ENCODE results near the gene CMSS1.
A peak's percentile ranks its signal among the peaks of the same experiment; 100 is the strongest.

CMSS1 gene

DNA sequence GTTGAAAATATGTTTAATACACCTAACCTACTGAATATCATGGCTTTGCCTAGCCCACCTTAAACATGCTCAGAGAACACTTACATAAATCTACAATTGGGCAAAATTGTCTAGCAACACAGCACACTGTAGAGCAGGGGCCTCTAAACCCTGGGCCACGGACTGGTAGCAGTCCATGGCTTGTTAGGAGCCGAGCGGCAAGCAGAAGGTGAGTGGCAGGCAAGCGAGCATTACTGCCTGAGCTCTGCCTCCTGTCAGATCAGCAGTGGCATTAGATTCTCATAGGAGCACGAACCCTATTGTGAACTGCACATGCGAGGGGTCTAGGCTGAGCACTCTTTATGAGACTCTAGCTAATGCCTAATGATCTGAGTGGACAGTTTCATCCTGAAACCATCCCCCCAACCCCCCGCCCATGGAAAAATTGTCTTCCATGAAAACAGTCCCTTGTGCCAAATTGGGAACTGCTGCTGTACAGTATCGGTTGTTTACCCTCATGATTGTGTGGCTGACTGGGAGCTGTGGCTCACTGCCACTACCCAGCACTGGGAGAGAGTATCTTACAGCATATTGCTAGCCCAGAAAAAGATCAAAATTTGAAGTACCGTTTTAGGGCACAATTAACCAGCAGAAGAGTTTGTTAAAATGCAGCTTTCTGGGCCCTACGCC lies 26.1 kb downstream of the CMSS1 start:
- no peak overlapping the region for H3K27ac ChIP-seq
- TF ChIP-seq CTCF (conservative IDR thresholded peaks at IDR 0.05) (peak; percentile 46), ZFX (IDR thresholded peaks at IDR 0.05) (no peak)

DNA sequence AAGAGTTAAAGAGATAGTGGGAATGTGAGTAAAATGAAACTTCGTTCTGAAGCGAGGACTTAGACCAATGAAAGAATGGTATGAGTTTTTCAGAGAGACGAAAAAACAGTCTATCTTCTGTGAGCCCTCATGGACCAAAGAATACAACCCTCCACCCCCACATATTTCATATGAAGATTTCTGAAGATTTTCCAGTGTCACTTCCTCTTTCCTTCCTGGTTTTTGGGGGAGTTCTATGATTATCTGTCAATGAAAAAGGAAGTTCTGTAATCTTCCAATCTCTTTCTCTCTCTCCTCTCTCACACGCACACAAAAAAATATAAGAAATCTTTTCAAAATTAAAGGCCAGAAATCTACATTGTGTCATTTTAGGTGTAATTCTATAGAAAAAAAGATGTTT lies 27.7 kb downstream of the CMSS1 start:
- TF ChIP-seq ZFX (IDR thresholded peaks at IDR 0.05) = no peak
- TF ChIP-seq CTCF (conservative IDR thresholded peaks at IDR 0.05) = no peak
- H3K27ac ChIP-seq = no peak overlapping the region

GRCh38 chr3:99845999-99846398 lies 28.3 kb downstream of the CMSS1 start:
- H3K27ac ChIP-seq = no peak overlapping the region

DNA sequence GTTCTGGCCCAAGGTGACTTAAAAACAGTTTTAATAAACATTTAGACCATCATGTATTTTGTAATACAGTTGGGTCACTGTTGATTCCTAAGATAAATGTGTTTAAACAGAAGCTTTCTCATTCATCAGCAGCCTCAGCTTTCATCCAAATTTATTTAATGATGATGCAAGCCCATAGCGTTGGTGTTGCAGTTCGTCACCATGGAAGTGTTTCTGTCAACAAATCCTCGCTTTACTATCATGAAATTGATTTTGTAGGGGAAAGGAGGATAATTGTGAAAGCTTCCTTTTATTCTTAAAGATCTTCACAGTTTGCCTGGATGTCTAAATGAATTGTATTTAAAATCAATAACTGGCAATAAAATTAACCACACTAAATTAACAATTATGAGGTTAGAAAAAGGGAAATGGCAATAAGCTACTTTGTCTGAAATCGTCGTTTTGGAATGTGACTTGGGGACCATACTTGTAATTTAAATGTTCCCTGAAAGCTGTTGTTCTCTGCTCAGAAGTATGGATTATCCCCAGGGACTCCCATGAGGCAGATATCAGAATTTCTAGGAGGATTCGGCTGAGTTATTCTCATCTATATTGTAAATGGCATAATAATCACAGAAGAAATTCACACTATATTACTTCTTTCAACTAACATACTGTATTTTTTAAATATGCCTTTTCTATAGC lies 29.0 kb downstream of the CMSS1 start:
- TF ChIP-seq ZFX (IDR thresholded peaks at IDR 0.05) (no peak), CTCF (conservative IDR thresholded peaks at IDR 0.05) (no peak)
- no peak overlapping the region for H3K27ac ChIP-seq

More at GRCh38 chr3:99845999-99846398, 28.3 kb downstream of the CMSS1 start:
- TF ChIP-seq CTCF (conservative IDR thresholded peaks at IDR 0.05) (no peak), ZFX (IDR thresholded peaks at IDR 0.05) (no peak)

GRCh38 chr3:99848433-99848832 lies 30.8 kb downstream of the CMSS1 start:
- TF ChIP-seq ZFX (IDR thresholded peaks at IDR 0.05) (no peak), CTCF (conservative IDR thresholded peaks at IDR 0.05) (no peak)
- H3K27ac ChIP-seq = no peak overlapping the region

GRCh38 chr3:99850608-99851007 lies 32.9 kb downstream of the CMSS1 start:
- no peak overlapping the region for H3K27ac ChIP-seq
- no peak for TF ChIP-seq CTCF (conservative IDR thresholded peaks at IDR 0.05)
- TF ChIP-seq ZFX (IDR thresholded peaks at IDR 0.05) = no peak

DNA sequence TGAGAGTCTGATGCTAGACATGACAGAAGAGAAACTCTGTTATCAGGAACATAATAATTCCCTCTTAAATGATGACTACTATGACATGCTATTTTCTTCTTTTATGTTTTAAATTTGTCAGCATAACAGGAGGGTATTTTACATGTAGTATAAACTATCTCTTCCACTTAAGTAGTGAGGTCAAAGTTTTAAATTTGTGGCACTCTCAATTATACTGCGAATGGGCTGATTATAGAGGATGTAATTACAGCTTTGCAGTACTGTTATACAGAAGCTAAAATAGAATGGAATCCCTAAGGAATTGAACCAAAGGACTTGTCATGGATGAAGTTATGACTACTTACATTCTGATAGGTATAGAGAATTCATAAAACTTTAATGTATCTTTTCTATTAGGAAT lies 34.3 kb downstream of the CMSS1 start:
- no peak overlapping the region for H3K27ac ChIP-seq
- TF ChIP-seq ZFX (IDR thresholded peaks at IDR 0.05) (no peak), CTCF (conservative IDR thresholded peaks at IDR 0.05) (no peak)

Data from C4-2B (cell line).